A549 (cell line): ENCODE measurements around the gene SPINK13. TPM values are rescaled to one million over a fixed set of nuclear protein-coding genes. Genes with fewer than 3 reads are reported as not detected.

Experiments
- ATAC-seq, 2 experiments: fragments of 200-7000 bp in 1 of 2; fragments of >200 bp in 1 of 2; cut with Nextera tagmentation in 1 of 2; cut with Tn5 transposase in 1 of 2; 3 replicates each; pipeline versions ENCODE4 v1.8.0 to v1.9.1; 2018 to 2020; ENCODE audit warnings: mild to moderate bottlenecking in 1 of 2, moderate library complexity in 1 of 2
- CTCF ChIA-PET: fragments of 300-600 bp; sonication (Branson Sonifier 250); formaldehyde crosslinking; extraction: SDS; loops from one replicate; lab custom pipeline; 2021; ENCODE audit warnings: antibody characterized with exemption, inconsistent platforms; lab: Yijun Ruan, JAX
- POLR2A ChIA-PET: fragments of 350-600 bp; formaldehyde crosslinking; extraction: SDS; loops from one replicate; lab custom pipeline; 2021; ENCODE audit warnings: antibody characterized with exemption, inconsistent platforms; lab: Yijun Ruan, JAX
- DNase-seq, 2 experiments: peaks; one replicate each; pipeline versions ENCODE4 v3.0.0 to v3.0.0-alpha.2; 2011 to 2016; ENCODE audit warnings: low read depth in 1 of 2, low spot score in 1 of 2
- FAIRE-seq: peaks from 2 replicates; lab custom pipeline; 2011; peaks lifted over from hg19 to GRCh38; lab: Jason Lieb, UNC
- H3K27ac ChIP-seq, 2 experiments: fragments of >200 bp; sonication (Bioruptor Twin); formaldehyde crosslinking; 3 replicates each; pipeline ENCODE4 v1.5.1; 2016 to 2017
- H3K4me1 ChIP-seq: fragments of >200 bp; sonication (Bioruptor Twin); formaldehyde crosslinking; 3 replicates; pipeline ENCODE4 v1.6.1; 2016
- H3K4me2 ChIP-seq: fragments of >200 bp; sonication (Bioruptor Twin); formaldehyde crosslinking; 3 replicates; pipeline ENCODE4 v1.6.1; 2016
- H3K4me3 ChIP-seq: fragments of >200 bp; sonication (Bioruptor Twin); formaldehyde crosslinking; 3 replicates; pipeline ENCODE4 v1.5.1; 2016
- H3K9me3 ChIP-seq: fragments of >200 bp; sonication (Bioruptor Twin); formaldehyde crosslinking; 3 replicates; pipeline ENCODE4 v1.6.1; 2016
- CBX2 ChIP-seq: fragments of 200-600 bp; sonication (generic); IDR thresholded peaks from 2 replicates; pipeline ENCODE4 v1.6.1; 2016; ENCODE audit warnings: low read depth, mild to moderate bottlenecking, borderline replicate concordance
- CHD2 ChIP-seq: fragments of 150-350 bp; IDR thresholded peaks from 2 replicates; pipeline ENCODE4 v1.6.1; 2014; ENCODE audit warnings: low read length; ENCODE audit not compliant: partially characterized antibody
- E2F6 ChIP-seq: IDR thresholded peaks from 2 replicates; pipeline ENCODE4 v1.6.1; 2012; ENCODE audit warnings: low read depth, borderline replicate concordance
- EHMT2 ChIP-seq: fragments of 200-600 bp; sonication (generic); IDR thresholded peaks from 2 replicates; pipeline ENCODE4 v1.6.1; 2016; ENCODE audit warnings: antibody characterized with exemption, low read depth, mild to moderate bottlenecking, moderate library complexity
- ELK1 ChIP-seq: fragments of 150-350 bp; IDR thresholded peaks from 2 replicates; pipeline ENCODE4 v1.6.1; 2014; ENCODE audit warnings: low read depth, mild to moderate bottlenecking, low read length
- FOSB ChIP-seq: fragments of 250-450 bp; sonication (Bioruptor Pico); IDR thresholded peaks from 2 replicates; pipeline ENCODE4 v1.5.0; 2020; ENCODE audit warnings: mild to moderate bottlenecking, moderate library complexity
- GATA3 ChIP-seq: IDR thresholded peaks from 2 replicates; pipeline ENCODE4 v1.6.1; 2012; ENCODE audit warnings: borderline replicate concordance
- HOXA7 ChIP-seq: fragments of 250-450 bp; sonication (Bioruptor Pico); IDR thresholded peaks from 2 replicates; pipeline ENCODE4 v1.5.0; 2020; ENCODE audit warnings: mild to moderate bottlenecking, moderate library complexity
- JUN ChIP-seq, 2 experiments: fragments of >200 bp; sonication (Bioruptor Twin); formaldehyde crosslinking; IDR thresholded peaks; 2 replicates in 1 of 2; 3 replicates in 1 of 2; pipeline ENCODE4 v1.6.1; 2016 to 2017
- KDM1A ChIP-seq: fragments of 200-600 bp; sonication (generic); IDR thresholded peaks from 2 replicates; pipeline ENCODE4 v1.6.1; 2016; ENCODE audit warnings: low read depth, mild to moderate bottlenecking
- KDM5A ChIP-seq: fragments of 200-600 bp; sonication (generic); IDR thresholded peaks from 2 replicates; pipeline ENCODE4 v1.6.1; 2016; ENCODE audit warnings: antibody characterized with exemption, mild to moderate bottlenecking
- MAFK ChIP-seq: fragments of 450-650 bp; IDR thresholded peaks from 2 replicates; pipeline ENCODE4 v1.6.1; 2014; ENCODE audit not compliant: partially characterized antibody
- NPAS2 ChIP-seq: fragments of 250-450 bp; sonication (Bioruptor Pico); IDR thresholded peaks from 2 replicates; pipeline ENCODE4 v1.8.0; 2022; ENCODE audit warnings: mild to moderate bottlenecking, moderate library complexity, borderline replicate concordance
- PBX3 ChIP-seq: IDR thresholded peaks from 2 replicates; pipeline ENCODE4 v1.6.1; 2012
- PHF8 ChIP-seq: fragments of 200-600 bp; sonication (generic); IDR thresholded peaks from 2 replicates; pipeline ENCODE4 v1.6.1; 2016; ENCODE audit warnings: low read depth, mild to moderate bottlenecking, antibody characterized with exemption, moderate library complexity, borderline replicate concordance
- POLR2A ChIP-seq: IDR thresholded peaks from 2 replicates; pipeline ENCODE4 v1.6.1; 2012; ENCODE audit warnings: mild to moderate bottlenecking, low read length
- RAD21 ChIP-seq, 2 experiments: fragments of >200 bp in 1 of 2; sonication (Bioruptor Twin) in 1 of 2; formaldehyde crosslinking in 1 of 2; IDR thresholded peaks in 1 of 2; conservative IDR thresholded peaks in 1 of 2; 2 replicates in 1 of 2; 3 replicates in 1 of 2; pipeline ENCODE4 v1.6.1; 2012 to 2018; ENCODE audit warnings: inconsistent platforms in 1 of 2
- RARB ChIP-seq: fragments of 250-450 bp; sonication (Bioruptor Pico); IDR thresholded peaks from 2 replicates; pipeline ENCODE4 v1.8.0; 2021; ENCODE audit warnings: mild to moderate bottlenecking, moderate library complexity
- REST ChIP-seq: fragments of 200-600 bp; sonication (generic); IDR thresholded peaks from 2 replicates; pipeline ENCODE4 v1.6.1; 2016; ENCODE audit warnings: antibody characterized with exemption, mild to moderate bottlenecking, moderate library complexity
- RFX5 ChIP-seq: fragments of 450-650 bp; IDR thresholded peaks from 2 replicates; pipeline ENCODE4 v1.7.1; 2014; ENCODE audit warnings: antibody characterized with exemption, mild to moderate bottlenecking, moderate library complexity
- RNF2 ChIP-seq: fragments of 200-600 bp; sonication (generic); IDR thresholded peaks from 2 replicates; pipeline ENCODE4 v1.6.1; 2016; ENCODE audit warnings: low read depth, mild to moderate bottlenecking, antibody characterized with exemption, moderate library complexity, borderline replicate concordance
- TFCP2L1 ChIP-seq: fragments of 250-450 bp; sonication (Bioruptor Pico); IDR thresholded peaks from 2 replicates; pipeline ENCODE4 v1.5.0; 2021; ENCODE audit warnings: mild to moderate bottlenecking
- ZSCAN20 ChIP-seq: fragments of 250-450 bp; sonication (Bioruptor Pico); IDR thresholded peaks from 2 replicates; pipeline ENCODE4 v1.8.0; 2022; ENCODE audit warnings: mild to moderate bottlenecking, moderate library complexity
- WGBS: methylation state at CpG from one replicate; pipeline ENCODE4 v1.1.6; 2017; ENCODE audit errors: missing lambda C conversion rate; 5-methylcytosine and 5-hydroxymethylcytosine counted together
- polyA plus RNA-seq, 4 experiments: library from polyadenylated mRNA; depleted of rRNA in 3 of 4; stranded (reverse); fragments of >200 nt; fragmentation: RNase III in 1 of 4; extraction: RNeasy Plus Mini Kit Qiagen cat#74134 plus additional on column Dnase treatment in 1 of 4; gene quantifications; 2 replicates in 3 of 4; 3 replicates in 1 of 4; pipeline ENCODE4 v1.2.3, GENCODE V29; 2011 to 2017
- TF ChIP-seq, protein P1 (sequence below): fragments of >200 bp; sonication (Bioruptor Twin); formaldehyde crosslinking; IDR thresholded peaks from 2 replicates; pipeline ENCODE4 v1.6.1; 2016
- TF ChIP-seq, protein P2 (sequence below): fragments of 250-450 bp; sonication (Bioruptor Pico); IDR thresholded peaks from 2 replicates; pipeline ENCODE4 v1.5.0; 2020; ENCODE audit warnings: low read depth, mild to moderate bottlenecking, moderate library complexity

SPINK13 gene
- polyA plus RNA-seq, 2 of the 4 experiments (the other 2 are of a cell fraction) = 0.13 TPM; not detected in 1

GRCh38 chr5:148224117-148224742 is 44.4 kb upstream of the SPINK13 start:
- no peak for DNase-seq
- Histone ChIP-seq H3K4me1 (no peaks in the 10 kb centered on the region), H3K4me3 (no peak overlapping the region), H3K27ac (no peak overlapping the region), H3K4me2 (no peak overlapping the region), H3K9me3 (no peaks in the 10 kb centered on the region)
- ATAC-seq = no peak
- POLR2A ChIA-PET = no interaction called here
- no peak for TF ChIP-seq NPAS2 (CRISPR knock-in tag)
- TF ChIP-seq RARB (CRISPR knock-in tag) = no peak
- no peak for TF ChIP-seq KDM5A
- no peak for TF ChIP-seq CHD2
- no peak for TF ChIP-seq MAFK
- TF ChIP-seq ZSCAN20 (CRISPR knock-in tag) = no peak
- TF ChIP-seq POLR2A = no peak
- TF ChIP-seq KDM1A = no peak
- TF ChIP-seq GATA3 = no peak
- no peak for TF ChIP-seq PHF8
- TF ChIP-seq RFX5 = no peak
- TF ChIP-seq EHMT2 = no peak
- TF ChIP-seq TFCP2L1 (CRISPR knock-in tag) = no peak
- no peak for TF ChIP-seq FOSB (CRISPR knock-in tag)
- no peak for TF ChIP-seq PBX3
- FAIRE-seq = no peak
- WGBS = 4% methylated on average over 2 of the region's 2 CpGs
- CTCF ChIA-PET = no interaction called here

DNA sequence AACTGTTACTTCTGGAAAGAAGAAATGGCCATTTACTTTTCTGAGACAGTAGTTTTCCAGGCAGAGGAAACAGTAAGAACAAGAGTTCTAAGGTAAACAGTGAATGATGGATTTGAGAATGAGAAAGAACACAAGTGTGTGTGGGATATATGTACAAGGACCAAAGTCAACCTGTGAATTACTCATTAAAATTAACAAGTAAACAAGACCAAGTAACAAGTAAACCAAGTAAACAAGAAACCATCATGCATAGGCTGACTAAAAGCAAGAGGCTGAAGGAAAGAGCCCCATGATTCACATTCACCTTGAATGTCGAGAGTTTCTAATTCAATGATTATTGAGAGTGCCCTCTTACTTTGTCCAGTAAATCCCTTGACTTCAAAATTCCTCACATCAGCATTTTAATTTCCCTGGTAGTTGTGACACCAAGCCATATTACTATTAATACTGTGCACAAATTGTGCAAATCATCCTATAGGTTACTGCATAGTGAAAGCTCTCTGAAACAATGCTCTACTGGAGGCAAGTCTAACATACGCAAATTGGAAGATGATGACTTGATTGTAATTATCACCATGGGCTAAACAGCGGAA is 40.1 kb upstream of the SPINK13 start:
- Histone ChIP-seq H3K27ac (no peak overlapping the region), H3K4me2 (no peak overlapping the region), H3K4me3 (no peak overlapping the region), H3K9me3 (no peaks in the 10 kb centered on the region)
- POLR2A ChIA-PET = no interaction called here
- DNase-seq = no peak
- WGBS = 11% methylated on average over 3 of the region's 3 CpGs
- no peak for TF ChIP-seq E2F6
- peak; percentile 66 for TF ChIP-seq MAFK
- TF ChIP-seq RAD21 (conservative IDR thresholded peaks at IDR 0.05 in 1 of 2, IDR thresholded peaks at IDR 0.05 in 1 of 2) = no peak
- TF ChIP-seq CHD2 = no peak
- no peak for TF ChIP-seq ZSCAN20 (CRISPR knock-in tag)
- TF ChIP-seq, all 56 proteins: peak for 1
- FAIRE-seq = no peak
- CTCF ChIA-PET = no interaction called here
- H3K4me1 ChIP-seq = no peaks in the 10 kb centered on the region
- no peak for ATAC-seq

- Histone ChIP-seq H3K27ac (no peak overlapping the region), H3K4me2 (no peak overlapping the region), H3K9me3 (no peaks in the 10 kb centered on the region), H3K4me1 (no peaks in the 10 kb centered on the region), H3K4me3 (no peak overlapping the region)
- FAIRE-seq = no peak
- ChIA-PET POLR2A (no interaction called here), CTCF (interaction anchor here (0.6 kb wide), 2 partner anchors 339 to 911 kb away, joined by 3 to 4 read pairs; no protein-coding TSS in a partner anchor)
- no peak for DNase-seq
- ATAC-seq = no peak
- TF ChIP-seq CBX2 = no peak
- no peak for TF ChIP-seq REST
- no peak for TF ChIP-seq FOSB (CRISPR knock-in tag)
- no peak for TF ChIP-seq ELK1
- TF ChIP-seq RFX5 = no peak
- TF ChIP-seq, protein P1, sequence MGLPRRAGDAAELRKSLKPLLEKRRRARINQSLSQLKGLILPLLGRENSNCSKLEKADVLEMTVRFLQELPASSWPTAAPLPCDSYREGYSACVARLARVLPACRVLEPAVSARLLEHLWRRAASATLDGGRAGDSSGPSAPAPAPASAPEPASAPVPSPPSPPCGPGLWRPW = no peak
- TF ChIP-seq, protein P2, sequence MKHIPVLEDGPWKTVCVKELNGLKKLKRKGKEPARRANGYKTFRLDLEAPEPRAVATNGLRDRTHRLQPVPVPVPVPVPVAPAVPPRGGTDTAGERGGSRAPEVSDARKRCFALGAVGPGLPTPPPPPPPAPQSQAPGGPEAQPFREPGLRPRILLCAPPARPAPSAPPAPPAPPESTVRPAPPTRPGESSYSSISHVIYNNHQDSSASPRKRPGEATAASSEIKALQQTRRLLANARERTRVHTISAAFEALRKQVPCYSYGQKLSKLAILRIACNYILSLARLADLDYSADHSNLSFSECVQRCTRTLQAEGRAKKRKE (CRISPR knock-in tag) = no peak
- TF ChIP-seq HOXA7 = no peak
- TF ChIP-seq RNF2 = no peak
- TF ChIP-seq JUN (IDR thresholded peaks at IDR 0.05) = no peak
- no peak for TF ChIP-seq CHD2
Observed at GRCh38 chr5:148229840-148230239, 38.8 kb upstream of the SPINK13 start.
